RWPE2 (cell line): ENCODE measurements around the gene MCHR1.

ENCODE experiments used
- ATAC-seq: fragments of 200-7000 bp; cut with Tn5 transposase; 3 replicates; pipeline ENCODE4 v1.9.1; 2021; ENCODE audit warnings: low read depth
- DNase-seq: peaks from one replicate; pipeline ENCODE4 v3.0.0-alpha.2; 2020; ENCODE audit warnings: low spot score
- H3K27ac ChIP-seq: fragments of 450-650 bp; 2 replicates; pipeline ENCODE4 v1.5.1; 2017; ENCODE audit warnings: mild to moderate bottlenecking; ENCODE audit not compliant: poor library complexity, severe bottlenecking
- H3K27me3 ChIP-seq: fragments of 250-450 bp; sonication (Bioruptor Pico); 2 replicates; pipeline ENCODE4 v1.5.1; 2021; ENCODE audit warnings: mild to moderate bottlenecking, moderate library complexity; ENCODE audit not compliant: insufficient read depth, poor library complexity, severe bottlenecking
- H3K36me3 ChIP-seq: fragments of 250-450 bp; sonication (Bioruptor Pico); 2 replicates; pipeline ENCODE4 v1.5.1; 2020; ENCODE audit warnings: low read depth, mild to moderate bottlenecking, moderate library complexity
- H3K4me1 ChIP-seq: fragments of 250-450 bp; sonication (Bioruptor Pico); 2 replicates; pipeline ENCODE4 v1.5.1; 2021; ENCODE audit warnings: mild to moderate bottlenecking, moderate library complexity; ENCODE audit not compliant: insufficient read depth, poor library complexity, severe bottlenecking
- H3K4me3 ChIP-seq: fragments of 250-450 bp; sonication (Bioruptor Pico); 2 replicates; pipeline ENCODE4 v1.5.1; 2021; ENCODE audit warnings: mild to moderate bottlenecking, moderate library complexity; ENCODE audit not compliant: severe bottlenecking
- H3K9me3 ChIP-seq: fragments of 250-450 bp; sonication (Bioruptor Pico); 2 replicates; pipeline ENCODE4 v1.5.1; 2021; ENCODE audit warnings: mild to moderate bottlenecking, moderate library complexity; ENCODE audit not compliant: severe bottlenecking
- TF ChIP-seq, protein P1 (sequence below): fragments of 450-650 bp; IDR thresholded peaks from one replicate; pipeline ENCODE4 v1.5.1; 2017; ENCODE audit warnings: mild to moderate bottlenecking, moderate library complexity; ENCODE audit not compliant: poor library complexity, severe bottlenecking

The MCHR1 gene, protein sequence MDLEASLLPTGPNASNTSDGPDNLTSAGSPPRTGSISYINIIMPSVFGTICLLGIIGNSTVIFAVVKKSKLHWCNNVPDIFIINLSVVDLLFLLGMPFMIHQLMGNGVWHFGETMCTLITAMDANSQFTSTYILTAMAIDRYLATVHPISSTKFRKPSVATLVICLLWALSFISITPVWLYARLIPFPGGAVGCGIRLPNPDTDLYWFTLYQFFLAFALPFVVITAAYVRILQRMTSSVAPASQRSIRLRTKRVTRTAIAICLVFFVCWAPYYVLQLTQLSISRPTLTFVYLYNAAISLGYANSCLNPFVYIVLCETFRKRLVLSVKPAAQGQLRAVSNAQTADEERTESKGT

DNA sequence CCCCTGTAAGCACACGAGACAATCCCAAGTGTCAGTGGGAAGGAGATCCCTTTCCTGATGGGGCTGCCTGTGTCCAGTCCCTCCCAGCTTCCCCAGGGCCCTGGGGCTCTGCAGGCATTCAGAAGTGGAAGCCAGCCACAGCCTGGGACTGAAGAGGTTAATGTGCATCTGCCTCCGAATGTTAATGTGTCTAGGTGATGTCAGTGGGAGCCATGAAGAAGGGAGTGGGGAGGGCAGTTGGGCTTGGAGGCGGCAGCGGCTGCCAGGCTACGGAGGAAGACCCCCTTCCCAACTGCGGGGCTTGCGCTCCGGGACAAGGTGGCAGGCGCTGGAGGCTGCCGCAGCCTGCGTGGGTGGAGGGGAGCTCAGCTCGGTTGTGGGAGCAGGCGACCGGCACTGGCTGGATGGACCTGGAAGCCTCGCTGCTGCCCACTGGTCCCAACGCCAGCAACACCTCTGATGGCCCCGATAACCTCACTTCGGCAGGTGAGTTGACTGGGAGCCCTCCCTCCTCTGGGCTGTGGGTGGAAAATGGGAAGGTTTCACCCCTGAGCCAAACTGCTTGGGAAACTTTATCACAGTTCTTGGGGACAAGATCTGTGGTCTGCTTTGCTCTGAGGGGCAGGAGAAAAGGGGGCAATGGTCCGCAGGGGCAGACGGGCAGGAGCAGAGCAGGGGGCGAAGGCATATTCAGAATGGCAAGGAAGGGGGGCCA is at the start of gene MCHR1:
Gene MCHR1 (plus strand): TSS at position 236 of the 715 bp plus-strand sequence. CDS start 169 bp downstream, at position 405.
- no peaks in the 10 kb centered on the region for H3K9me3 ChIP-seq
- no peak for DNase-seq
- H3K27me3 ChIP-seq: no peaks in the 10 kb centered on the region
- no peak within 1 kb of the TSS for H3K27ac ChIP-seq
- H3K4me1 ChIP-seq: peaks cover 5% of the 10 kb centered on the region
- H3K36me3 ChIP-seq: no peaks in the 10 kb centered on the region
- ATAC-seq: no peak
- TF ChIP-seq, protein P1, sequence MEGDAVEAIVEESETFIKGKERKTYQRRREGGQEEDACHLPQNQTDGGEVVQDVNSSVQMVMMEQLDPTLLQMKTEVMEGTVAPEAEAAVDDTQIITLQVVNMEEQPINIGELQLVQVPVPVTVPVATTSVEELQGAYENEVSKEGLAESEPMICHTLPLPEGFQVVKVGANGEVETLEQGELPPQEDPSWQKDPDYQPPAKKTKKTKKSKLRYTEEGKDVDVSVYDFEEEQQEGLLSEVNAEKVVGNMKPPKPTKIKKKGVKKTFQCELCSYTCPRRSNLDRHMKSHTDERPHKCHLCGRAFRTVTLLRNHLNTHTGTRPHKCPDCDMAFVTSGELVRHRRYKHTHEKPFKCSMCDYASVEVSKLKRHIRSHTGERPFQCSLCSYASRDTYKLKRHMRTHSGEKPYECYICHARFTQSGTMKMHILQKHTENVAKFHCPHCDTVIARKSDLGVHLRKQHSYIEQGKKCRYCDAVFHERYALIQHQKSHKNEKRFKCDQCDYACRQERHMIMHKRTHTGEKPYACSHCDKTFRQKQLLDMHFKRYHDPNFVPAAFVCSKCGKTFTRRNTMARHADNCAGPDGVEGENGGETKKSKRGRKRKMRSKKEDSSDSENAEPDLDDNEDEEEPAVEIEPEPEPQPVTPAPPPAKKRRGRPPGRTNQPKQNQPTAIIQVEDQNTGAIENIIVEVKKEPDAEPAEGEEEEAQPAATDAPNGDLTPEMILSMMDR: no peak
- no peak within 1 kb of the TSS for H3K4me3 ChIP-seq

DNA sequence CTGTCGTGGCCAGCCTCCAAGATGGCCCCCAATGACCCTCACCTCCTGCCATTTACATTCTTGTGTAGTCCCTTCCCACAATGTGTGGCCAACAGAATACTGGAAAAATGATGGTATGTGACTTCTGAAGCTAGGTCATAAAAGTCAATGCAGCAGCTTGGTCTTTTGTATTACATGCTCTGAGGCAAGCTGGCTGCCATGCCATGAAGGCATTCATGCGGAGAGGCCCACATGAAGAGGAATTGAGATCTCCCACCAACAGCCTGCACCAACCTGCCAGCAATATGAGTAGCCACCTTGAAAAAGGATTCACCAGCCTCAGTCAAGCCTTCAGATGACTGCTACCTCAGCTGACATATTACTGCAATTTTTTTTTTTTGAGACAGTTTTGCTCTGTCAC is 47.4 kb upstream of the MCHR1 start:
- DNase-seq (no peak), ATAC-seq (no peak)
- no peaks in the 10 kb centered on the region for H3K27me3 ChIP-seq
- TF ChIP-seq, protein P1: no peak
- H3K27ac ChIP-seq: no peak overlapping the region
- H3K4me3 ChIP-seq: no peak overlapping the region
- H3K4me1 ChIP-seq: peaks cover 36% of the 10 kb centered on the region
- H3K36me3 ChIP-seq: peaks cover 11% of the 10 kb centered on the region; the same call in 1 of the 2 replicates
- H3K9me3 ChIP-seq: no peaks in the 10 kb centered on the region

DNA sequence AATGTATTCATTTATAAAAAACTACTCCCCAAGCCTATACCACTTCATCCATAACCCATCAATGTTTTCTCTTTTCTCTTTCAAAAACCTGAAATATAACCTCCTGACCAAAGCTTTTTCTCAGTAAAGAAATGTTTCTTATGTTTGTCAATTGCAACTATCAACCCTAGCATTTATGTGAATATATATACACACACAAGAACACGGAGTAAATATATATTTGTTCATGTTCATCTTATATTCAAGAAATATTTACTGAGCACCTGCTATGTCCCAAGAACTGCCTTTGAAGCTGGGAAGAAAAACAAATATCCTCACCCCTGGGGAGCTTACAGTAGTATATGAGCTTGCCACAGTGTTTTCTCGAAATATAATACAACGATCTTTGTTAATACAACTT is 46.2 kb upstream of the MCHR1 start:
- no peak for ATAC-seq
- Histone ChIP-seq H3K36me3 (peaks cover 11% of the 10 kb centered on the region; the same call in 1 of the 2 replicates), H3K27me3 (no peaks in the 10 kb centered on the region), H3K27ac (no peak overlapping the region), H3K4me3 (no peak overlapping the region), H3K9me3 (no peaks in the 10 kb centered on the region), H3K4me1 (peaks cover 37% of the 10 kb centered on the region)
- DNase-seq: no peak
- TF ChIP-seq, protein P1: no peak

DNA sequence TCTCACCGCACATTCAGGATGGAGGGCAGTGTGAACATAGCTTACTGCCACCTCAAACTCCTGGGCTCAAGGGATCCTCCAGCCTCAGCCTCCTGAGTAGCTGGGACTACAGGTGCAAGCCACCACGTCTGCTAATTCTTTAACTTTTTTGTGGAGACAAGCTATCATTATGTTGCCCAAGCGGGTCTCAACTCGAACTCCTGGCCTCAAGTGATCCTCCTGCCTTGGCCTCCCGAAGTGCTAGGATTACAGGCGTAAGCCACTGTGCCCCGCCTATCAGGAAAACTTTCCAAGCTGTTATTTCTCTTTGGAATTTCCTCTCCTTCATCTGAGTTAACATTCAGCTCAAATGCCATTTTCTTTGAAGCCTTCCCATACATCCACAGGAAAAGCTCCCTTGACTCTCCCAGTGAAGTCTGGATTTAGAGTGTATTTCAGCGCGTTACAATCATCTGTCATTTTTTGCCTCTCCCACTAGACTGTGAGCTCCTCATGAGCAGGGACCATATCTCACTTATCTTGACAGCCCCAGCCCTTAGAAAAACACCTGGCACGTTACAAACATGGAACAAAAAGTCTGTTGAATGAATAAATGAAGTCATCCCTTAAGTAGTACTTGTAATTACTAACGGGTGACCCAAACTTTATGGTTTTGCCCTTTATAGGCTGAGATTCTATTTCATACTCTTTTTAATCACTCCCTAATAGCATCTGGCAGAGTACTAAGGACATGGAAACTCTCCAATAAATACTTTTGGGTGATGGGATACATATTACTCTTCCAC is 45.0 kb upstream of the MCHR1 start:
- TF ChIP-seq, protein P1: no peak
- DNase-seq (no peak), ATAC-seq (no peak)
- peak overlapping the region; percentile 49 for H3K27ac ChIP-seq
- peaks cover 11% of the 10 kb centered on the region; the same call in 1 of the 2 replicates for H3K36me3 ChIP-seq
- no peaks in the 10 kb centered on the region for H3K27me3 ChIP-seq
- H3K9me3 ChIP-seq: no peaks in the 10 kb centered on the region
- H3K4me3 ChIP-seq: peak overlapping the region; percentile 92
- H3K4me1 ChIP-seq: peaks cover 27% of the 10 kb centered on the region
